PFSK-1 (cell line): ENCODE measurements around the gene TESK1.

Experiments
- FOXP2 ChIP-seq: optimal IDR thresholded peaks from 2 replicates; pipeline ENCODE3; 2011; ENCODE audit warnings: borderline replicate concordance, control low read depth, inconsistent platforms; ENCODE audit not compliant: insufficient read depth; ENCODE audit errors: extremely low read length, extremely low read depth
- POLR2AphosphoS5 ChIP-seq: IDR thresholded peaks from 2 replicates; pipeline ENCODE4 v1.6.1; 2012; ENCODE audit warnings: low read depth, mild to moderate bottlenecking, control low read depth, low read length, moderate library complexity
- SIN3A ChIP-seq: IDR thresholded peaks from 2 replicates; pipeline ENCODE4 v1.6.1; 2012; ENCODE audit warnings: mild to moderate bottlenecking, low read length, moderate library complexity, borderline replicate concordance; ENCODE audit not compliant: insufficient read depth
- TAF1 ChIP-seq: IDR thresholded peaks from 2 replicates; pipeline ENCODE4 v1.6.1; 2012; ENCODE audit warnings: low read length, control low read depth, borderline replicate concordance; ENCODE audit not compliant: insufficient read depth
- TF ChIP-seq, protein P1 (sequence below), 2 experiments: IDR thresholded peaks; 2 replicates each; pipeline versions ENCODE4 v1.6.1 to v1.8.0; 2011 to 2012; ENCODE audit warnings: low read depth in 2 of 2, low read length in 2 of 2, control low read depth in 1 of 2, inconsistent platforms in 1 of 2, mild to moderate bottlenecking in 1 of 2, moderate library complexity in 1 of 2; ENCODE audit not compliant: insufficient read depth in 1 of 2

Gene TESK1

DNA sequence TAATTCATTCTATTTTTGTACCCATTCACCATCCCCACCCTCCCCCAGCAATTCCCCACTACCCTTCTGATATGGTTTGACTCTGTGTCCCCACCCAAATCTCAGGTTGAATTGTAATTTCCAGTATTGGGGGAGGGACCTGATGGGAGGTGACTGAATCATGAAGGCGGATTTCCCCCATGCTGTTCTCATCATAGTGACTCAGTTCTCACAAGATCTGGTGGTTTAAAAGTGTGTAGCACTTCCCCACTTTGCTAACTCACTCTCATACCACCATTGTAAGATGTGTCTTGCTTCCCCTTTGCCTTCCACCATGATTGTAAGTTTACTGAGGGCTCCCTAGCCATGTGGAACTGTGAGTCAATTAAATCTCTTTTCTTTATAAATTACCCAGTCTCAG is 25.9 kb upstream of the TESK1 start:
- TF ChIP-seq SIN3A (no peak), POLR2AphosphoS5 (no peak), FOXP2 (no peak), TAF1 (no peak)
- TF ChIP-seq, protein P1, sequence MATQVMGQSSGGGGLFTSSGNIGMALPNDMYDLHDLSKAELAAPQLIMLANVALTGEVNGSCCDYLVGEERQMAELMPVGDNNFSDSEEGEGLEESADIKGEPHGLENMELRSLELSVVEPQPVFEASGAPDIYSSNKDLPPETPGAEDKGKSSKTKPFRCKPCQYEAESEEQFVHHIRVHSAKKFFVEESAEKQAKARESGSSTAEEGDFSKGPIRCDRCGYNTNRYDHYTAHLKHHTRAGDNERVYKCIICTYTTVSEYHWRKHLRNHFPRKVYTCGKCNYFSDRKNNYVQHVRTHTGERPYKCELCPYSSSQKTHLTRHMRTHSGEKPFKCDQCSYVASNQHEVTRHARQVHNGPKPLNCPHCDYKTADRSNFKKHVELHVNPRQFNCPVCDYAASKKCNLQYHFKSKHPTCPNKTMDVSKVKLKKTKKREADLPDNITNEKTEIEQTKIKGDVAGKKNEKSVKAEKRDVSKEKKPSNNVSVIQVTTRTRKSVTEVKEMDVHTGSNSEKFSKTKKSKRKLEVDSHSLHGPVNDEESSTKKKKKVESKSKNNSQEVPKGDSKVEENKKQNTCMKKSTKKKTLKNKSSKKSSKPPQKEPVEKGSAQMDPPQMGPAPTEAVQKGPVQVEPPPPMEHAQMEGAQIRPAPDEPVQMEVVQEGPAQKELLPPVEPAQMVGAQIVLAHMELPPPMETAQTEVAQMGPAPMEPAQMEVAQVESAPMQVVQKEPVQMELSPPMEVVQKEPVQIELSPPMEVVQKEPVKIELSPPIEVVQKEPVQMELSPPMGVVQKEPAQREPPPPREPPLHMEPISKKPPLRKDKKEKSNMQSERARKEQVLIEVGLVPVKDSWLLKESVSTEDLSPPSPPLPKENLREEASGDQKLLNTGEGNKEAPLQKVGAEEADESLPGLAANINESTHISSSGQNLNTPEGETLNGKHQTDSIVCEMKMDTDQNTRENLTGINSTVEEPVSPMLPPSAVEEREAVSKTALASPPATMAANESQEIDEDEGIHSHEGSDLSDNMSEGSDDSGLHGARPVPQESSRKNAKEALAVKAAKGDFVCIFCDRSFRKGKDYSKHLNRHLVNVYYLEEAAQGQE (IDR thresholded peaks at IDR 0.05; ENCODE audit: insufficient read depth in 1 of 2, low read depth in 2 of 2, low read length in 2 of 2), result no peak

DNA sequence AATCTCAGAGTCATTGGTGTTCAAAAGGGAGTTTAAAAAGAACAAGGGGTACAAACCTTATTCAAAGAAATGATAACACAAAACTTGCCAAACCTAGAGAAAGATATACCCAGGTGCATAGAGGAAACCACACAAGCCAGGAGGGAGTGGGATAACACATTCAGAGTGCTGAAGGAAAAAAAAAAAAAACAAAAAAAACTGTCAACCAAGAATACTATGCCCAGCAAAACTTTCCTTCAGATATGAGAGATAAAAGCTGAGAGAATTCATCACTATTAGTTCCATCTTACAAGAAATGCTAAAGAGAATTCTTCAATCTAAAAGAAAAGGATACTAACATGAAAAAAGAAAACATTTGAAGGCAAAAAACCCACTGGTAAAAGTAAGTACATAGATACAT is 11.5 kb upstream of the TESK1 start:
- TF ChIP-seq SIN3A (no peak), TAF1 (no peak), POLR2AphosphoS5 (no peak), FOXP2 (no peak)
- TF ChIP-seq, protein P1 (IDR thresholded peaks at IDR 0.05; ENCODE audit: insufficient read depth in 1 of 2, low read depth in 2 of 2, low read length in 2 of 2), result no peak

DNA sequence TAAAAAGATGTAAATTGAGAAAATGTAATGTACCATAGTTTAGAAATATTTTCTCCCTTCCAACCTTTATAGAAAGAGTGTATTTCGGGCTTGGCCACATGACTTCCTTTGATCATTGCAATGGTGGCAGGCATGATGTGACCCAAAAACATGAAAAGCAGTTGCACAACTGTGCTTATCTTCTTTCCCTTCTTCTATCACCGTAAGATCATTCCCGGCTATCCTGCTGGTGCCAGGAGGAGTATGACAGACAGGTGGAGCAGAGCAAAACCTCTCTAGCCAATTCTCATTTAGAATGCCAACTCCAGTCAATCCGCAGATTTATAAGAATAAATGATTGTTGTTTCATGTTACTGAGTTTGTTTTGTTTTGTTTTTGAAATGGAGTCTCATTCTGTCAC is 10.6 kb upstream of the TESK1 start:
- TF ChIP-seq FOXP2, result no peak
- TF ChIP-seq TAF1, result no peak
- TF ChIP-seq, protein P1 (IDR thresholded peaks at IDR 0.05; ENCODE audit: insufficient read depth in 1 of 2, low read depth in 2 of 2, low read length in 2 of 2), result no peak
- no peak for TF ChIP-seq SIN3A
- no peak for TF ChIP-seq POLR2AphosphoS5

DNA sequence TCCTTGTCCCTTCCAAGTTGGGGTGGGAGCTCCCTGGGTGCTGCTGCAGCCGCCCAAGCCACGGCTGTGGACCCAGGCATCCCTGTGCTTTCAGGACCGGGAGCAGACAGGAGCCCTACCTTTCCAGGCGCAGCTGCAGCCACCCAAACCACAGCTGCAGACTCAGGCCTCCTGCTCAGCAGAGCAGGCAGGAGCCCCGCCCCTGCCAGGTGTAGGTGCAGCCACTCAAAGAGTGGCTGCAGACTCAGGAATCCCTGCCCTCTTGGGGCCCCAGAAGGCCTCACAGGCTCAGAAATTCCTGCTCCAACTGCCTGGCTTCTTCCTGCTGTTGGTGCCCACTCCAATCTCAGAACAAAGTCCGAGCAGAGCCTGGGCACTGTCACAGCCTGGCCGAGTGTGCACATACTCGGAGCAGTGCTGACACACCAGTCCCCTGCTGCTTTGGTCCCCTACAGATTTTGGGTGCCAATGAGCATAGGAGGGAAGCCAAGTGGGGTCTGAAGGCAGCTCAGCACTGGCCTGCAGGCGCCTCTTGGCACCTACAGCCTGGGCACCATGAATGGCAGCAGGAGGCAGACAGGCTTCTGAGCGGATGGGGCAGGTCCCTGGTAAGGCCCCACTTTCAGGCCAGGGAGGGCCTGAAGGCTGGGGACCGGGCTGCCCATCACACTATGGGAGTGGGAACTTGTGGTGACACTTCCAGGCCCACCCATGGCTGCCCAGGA is 6.0 kb upstream of the TESK1 start:
- TF ChIP-seq SIN3A (no peak), FOXP2 (no peak), POLR2AphosphoS5 (no peak), TAF1 (no peak)
- TF ChIP-seq, protein P1 (IDR thresholded peaks at IDR 0.05; ENCODE audit: insufficient read depth in 1 of 2, low read depth in 2 of 2, low read length in 2 of 2), result no peak
